Tibial artery (tissue), 4 donors: ENCODE data around the gene ZNF566.

Experiments
- DNase-seq, 2 donors: peaks; one replicate each; pipeline ENCODE4 v3.0.0-alpha.2; 2019
- H3K27ac ChIP-seq, 2 donors: fragments of 200-600 bp; sonication (generic) in 1 of 2; 1 replicate in 1 of 2; 2 replicates in 1 of 2; pipeline ENCODE4 v1.5.1; 2018 to 2019; ENCODE audit warnings: mild to moderate bottlenecking in 1 of 2
- H3K27me3 ChIP-seq, 2 donors: fragments of 200-600 bp; sonication (generic) in 1 of 2; one replicate each; pipeline versions ENCODE4 v1.5.1 to v1.6.0; 2016 to 2019
- H3K36me3 ChIP-seq, 3 donors: fragments of 200-600 bp; sonication (generic) in 2 of 3; one replicate each; pipeline ENCODE4 v1.5.1; 2016 to 2019; ENCODE audit warnings: mild to moderate bottlenecking in 2 of 3
- H3K4me1 ChIP-seq, 4 donors: fragments of 200-600 bp; sonication (generic) in 2 of 4; 1 replicate in 3 of 4; 2 replicates in 1 of 4; pipeline ENCODE4 v1.5.1; 2016 to 2019
- H3K4me3 ChIP-seq, 2 donors: fragments of 200-600 bp; sonication (generic) in 1 of 2; 1 replicate in 1 of 2; 2 replicates in 1 of 2; pipeline ENCODE4 v1.5.1; 2018 to 2019; ENCODE audit warnings: mild to moderate bottlenecking in 2 of 2
- H3K9me3 ChIP-seq, 3 donors: fragments of 200-600 bp; sonication (generic) in 1 of 3; one replicate each; pipeline ENCODE4 v1.5.1; 2016 to 2019
- intact Hi-C: fragments of 100-400 bp; cut with DNase I; formaldehyde crosslinking; loops from one replicate; pipeline ENCODE4 v1.15.0; 2023; ENCODE audit warnings: low total_unique reads
- TF ChIP-seq, protein P1 (sequence below), 2 experiments: fragments of 200-600 bp in 1 of 2; fragments of 450-650 bp in 1 of 2; IDR thresholded peaks; one replicate each; pipeline ENCODE4 v1.5.1; 2017 to 2019; ENCODE audit warnings: antibody characterized with exemption in 2 of 2, mild to moderate bottlenecking in 1 of 2, moderate library complexity in 1 of 2

The ZNF566 gene

DNA sequence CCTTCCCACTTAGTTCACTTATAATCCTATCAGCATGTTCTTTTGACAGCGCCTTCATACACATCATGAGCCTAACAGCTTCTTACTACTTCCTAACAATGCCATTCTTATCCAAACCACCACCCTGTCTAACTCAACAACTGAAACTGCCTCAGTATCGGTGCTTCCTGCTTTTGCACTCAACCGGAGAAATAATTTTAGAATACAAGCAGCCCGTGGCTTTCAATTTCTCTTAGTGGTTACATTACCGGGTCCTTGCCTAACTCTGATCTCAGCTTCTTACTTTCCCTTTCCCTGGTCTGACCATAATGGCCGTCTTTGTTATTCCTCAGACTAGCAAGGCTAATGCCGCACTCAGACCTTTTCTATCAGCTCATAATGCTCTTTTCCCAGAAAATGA, 87.9 kb downstream of the ZNF566 start:
- DNase-seq: no peak
- Histone ChIP-seq H3K27ac (no peak overlapping the region), H3K9me3 (peaks cover 0 to 60% (median 9%) of the 10 kb centered on the region in 3 donors), H3K4me1 (no peaks in the 10 kb centered on the region), H3K4me3 (no peak overlapping the region), H3K27me3 (no peaks in the 10 kb centered on the region), H3K36me3 (peaks cover 98 to 100% (median 99%) of the 10 kb centered on the region in 3 donors)
- TF ChIP-seq, protein P1, sequence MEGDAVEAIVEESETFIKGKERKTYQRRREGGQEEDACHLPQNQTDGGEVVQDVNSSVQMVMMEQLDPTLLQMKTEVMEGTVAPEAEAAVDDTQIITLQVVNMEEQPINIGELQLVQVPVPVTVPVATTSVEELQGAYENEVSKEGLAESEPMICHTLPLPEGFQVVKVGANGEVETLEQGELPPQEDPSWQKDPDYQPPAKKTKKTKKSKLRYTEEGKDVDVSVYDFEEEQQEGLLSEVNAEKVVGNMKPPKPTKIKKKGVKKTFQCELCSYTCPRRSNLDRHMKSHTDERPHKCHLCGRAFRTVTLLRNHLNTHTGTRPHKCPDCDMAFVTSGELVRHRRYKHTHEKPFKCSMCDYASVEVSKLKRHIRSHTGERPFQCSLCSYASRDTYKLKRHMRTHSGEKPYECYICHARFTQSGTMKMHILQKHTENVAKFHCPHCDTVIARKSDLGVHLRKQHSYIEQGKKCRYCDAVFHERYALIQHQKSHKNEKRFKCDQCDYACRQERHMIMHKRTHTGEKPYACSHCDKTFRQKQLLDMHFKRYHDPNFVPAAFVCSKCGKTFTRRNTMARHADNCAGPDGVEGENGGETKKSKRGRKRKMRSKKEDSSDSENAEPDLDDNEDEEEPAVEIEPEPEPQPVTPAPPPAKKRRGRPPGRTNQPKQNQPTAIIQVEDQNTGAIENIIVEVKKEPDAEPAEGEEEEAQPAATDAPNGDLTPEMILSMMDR (IDR thresholded peaks at IDR 0.05): no peak
- intact Hi-C loops: no loop called here

DNA sequence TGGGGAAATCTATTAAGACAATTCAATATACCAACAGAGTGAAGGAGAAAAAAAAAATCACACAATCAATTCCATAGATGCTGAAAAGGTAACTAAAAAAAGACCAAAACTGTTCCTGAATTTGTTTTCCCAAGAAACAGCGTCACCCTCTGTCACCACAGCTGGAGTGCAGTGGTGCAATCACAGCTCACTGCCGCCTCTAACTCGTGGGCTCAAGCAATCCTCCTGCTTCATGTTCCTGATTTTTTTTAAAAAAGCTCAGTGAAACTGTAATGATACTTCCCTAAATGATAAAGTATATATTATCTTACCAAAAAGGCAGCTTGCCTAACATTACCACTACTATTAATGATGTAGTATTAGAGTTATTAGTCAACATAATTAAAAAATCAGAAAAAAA, 90.8 kb downstream of the ZNF566 start:
- TF ChIP-seq, protein P1 (IDR thresholded peaks at IDR 0.05): no peak
- Histone ChIP-seq H3K4me1 (no peaks in the 10 kb centered on the region), H3K27me3 (no peaks in the 10 kb centered on the region), H3K4me3 (no peak overlapping the region), H3K36me3 (peaks cover 99 to 100% (median 99%) of the 10 kb centered on the region in 3 donors), H3K9me3 (peaks cover 9 to 89% (median 29%) of the 10 kb centered on the region in 3 donors), H3K27ac (no peak overlapping the region)
- intact Hi-C loops: no loop called here
- no peak for DNase-seq
